GM23338 (cell line): ENCODE data around the gene ADGRG7.

ENCODE experiments used
- CREB1 ChIP-seq: fragments of 250-450 bp; sonication (Bioruptor Pico); IDR thresholded peaks from 2 replicates; pipeline ENCODE4 v1.5.0; 2020; ENCODE audit warnings: low read depth, mild to moderate bottlenecking, moderate library complexity
- CTCF ChIP-seq, 2 experiments: fragments of 200-600 bp in 1 of 2; sonication (generic) in 1 of 2; conservative IDR thresholded peaks; 2 replicates each; pipeline versions ENCODE4 v1.5.1 to v1.6.1; 2016 to 2017; ENCODE audit warnings: antibody characterized with exemption in 2 of 2, low read depth in 2 of 2, mild to moderate bottlenecking in 2 of 2, moderate library complexity in 1 of 2
- ETS1 ChIP-seq: IDR thresholded peaks from 2 replicates; pipeline ENCODE4 v1.6.1; 2016; ENCODE audit warnings: antibody characterized with exemption
- EZH2 ChIP-seq: fragments of 200-600 bp; sonication (generic); IDR thresholded peaks from one replicate; pipeline ENCODE4 v1.8.0; 2017; ENCODE audit warnings: antibody characterized with exemption, mild to moderate bottlenecking, low read depth; ENCODE audit not compliant: unreplicated experiment
- EZH2phosphoT487 ChIP-seq: fragments of 200-600 bp; sonication (generic); IDR thresholded peaks from one replicate; pipeline ENCODE4 v1.8.1; 2018; ENCODE audit warnings: antibody characterized with exemption; ENCODE audit not compliant: unreplicated experiment
- JUNB ChIP-seq: IDR thresholded peaks from one replicate; pipeline ENCODE4 v1.6.1; 2016; ENCODE audit warnings: antibody characterized with exemption; ENCODE audit not compliant: unreplicated experiment
- POLR2AphosphoS5 ChIP-seq: IDR thresholded peaks from 2 replicates; pipeline ENCODE4 v1.6.1; 2016; ENCODE audit warnings: antibody characterized with exemption, low read depth
- REST ChIP-seq: IDR thresholded peaks from one replicate; pipeline ENCODE4 v1.6.1; 2018; ENCODE audit warnings: antibody characterized with exemption; ENCODE audit not compliant: unreplicated experiment
- STAT1 ChIP-seq: IDR thresholded peaks from one replicate; pipeline ENCODE4 v1.6.1; 2016; ENCODE audit warnings: antibody characterized with exemption; ENCODE audit not compliant: unreplicated experiment
- ZNF331 ChIP-seq: fragments of 250-450 bp; sonication (Bioruptor Pico); IDR thresholded peaks from 2 replicates; pipeline ENCODE4 v1.5.0; 2020; ENCODE audit warnings: low read depth, mild to moderate bottlenecking, moderate library complexity
- TF ChIP-seq, protein P1 (sequence below): fragments of 250-450 bp; sonication (Bioruptor Pico); IDR thresholded peaks from 2 replicates; pipeline ENCODE4 v1.5.0; 2020; ENCODE audit warnings: mild to moderate bottlenecking, moderate library complexity

GRCh38 chr3:100697172-100697571, 87.8 kb downstream of the ADGRG7 start:
- TF ChIP-seq CTCF (conservative IDR thresholded peaks at IDR 0.05; ENCODE audit: low read depth in 2 of 2) (no peak), POLR2AphosphoS5 (no peak), REST (no peak), CREB1 (CRISPR knock-in tag) (no peak), EZH2 (no peak), STAT1 (no peak), JUNB (no peak), EZH2phosphoT487 (no peak), ETS1 (no peak), ZNF331 (CRISPR knock-in tag) (no peak)
- TF ChIP-seq, protein P1, sequence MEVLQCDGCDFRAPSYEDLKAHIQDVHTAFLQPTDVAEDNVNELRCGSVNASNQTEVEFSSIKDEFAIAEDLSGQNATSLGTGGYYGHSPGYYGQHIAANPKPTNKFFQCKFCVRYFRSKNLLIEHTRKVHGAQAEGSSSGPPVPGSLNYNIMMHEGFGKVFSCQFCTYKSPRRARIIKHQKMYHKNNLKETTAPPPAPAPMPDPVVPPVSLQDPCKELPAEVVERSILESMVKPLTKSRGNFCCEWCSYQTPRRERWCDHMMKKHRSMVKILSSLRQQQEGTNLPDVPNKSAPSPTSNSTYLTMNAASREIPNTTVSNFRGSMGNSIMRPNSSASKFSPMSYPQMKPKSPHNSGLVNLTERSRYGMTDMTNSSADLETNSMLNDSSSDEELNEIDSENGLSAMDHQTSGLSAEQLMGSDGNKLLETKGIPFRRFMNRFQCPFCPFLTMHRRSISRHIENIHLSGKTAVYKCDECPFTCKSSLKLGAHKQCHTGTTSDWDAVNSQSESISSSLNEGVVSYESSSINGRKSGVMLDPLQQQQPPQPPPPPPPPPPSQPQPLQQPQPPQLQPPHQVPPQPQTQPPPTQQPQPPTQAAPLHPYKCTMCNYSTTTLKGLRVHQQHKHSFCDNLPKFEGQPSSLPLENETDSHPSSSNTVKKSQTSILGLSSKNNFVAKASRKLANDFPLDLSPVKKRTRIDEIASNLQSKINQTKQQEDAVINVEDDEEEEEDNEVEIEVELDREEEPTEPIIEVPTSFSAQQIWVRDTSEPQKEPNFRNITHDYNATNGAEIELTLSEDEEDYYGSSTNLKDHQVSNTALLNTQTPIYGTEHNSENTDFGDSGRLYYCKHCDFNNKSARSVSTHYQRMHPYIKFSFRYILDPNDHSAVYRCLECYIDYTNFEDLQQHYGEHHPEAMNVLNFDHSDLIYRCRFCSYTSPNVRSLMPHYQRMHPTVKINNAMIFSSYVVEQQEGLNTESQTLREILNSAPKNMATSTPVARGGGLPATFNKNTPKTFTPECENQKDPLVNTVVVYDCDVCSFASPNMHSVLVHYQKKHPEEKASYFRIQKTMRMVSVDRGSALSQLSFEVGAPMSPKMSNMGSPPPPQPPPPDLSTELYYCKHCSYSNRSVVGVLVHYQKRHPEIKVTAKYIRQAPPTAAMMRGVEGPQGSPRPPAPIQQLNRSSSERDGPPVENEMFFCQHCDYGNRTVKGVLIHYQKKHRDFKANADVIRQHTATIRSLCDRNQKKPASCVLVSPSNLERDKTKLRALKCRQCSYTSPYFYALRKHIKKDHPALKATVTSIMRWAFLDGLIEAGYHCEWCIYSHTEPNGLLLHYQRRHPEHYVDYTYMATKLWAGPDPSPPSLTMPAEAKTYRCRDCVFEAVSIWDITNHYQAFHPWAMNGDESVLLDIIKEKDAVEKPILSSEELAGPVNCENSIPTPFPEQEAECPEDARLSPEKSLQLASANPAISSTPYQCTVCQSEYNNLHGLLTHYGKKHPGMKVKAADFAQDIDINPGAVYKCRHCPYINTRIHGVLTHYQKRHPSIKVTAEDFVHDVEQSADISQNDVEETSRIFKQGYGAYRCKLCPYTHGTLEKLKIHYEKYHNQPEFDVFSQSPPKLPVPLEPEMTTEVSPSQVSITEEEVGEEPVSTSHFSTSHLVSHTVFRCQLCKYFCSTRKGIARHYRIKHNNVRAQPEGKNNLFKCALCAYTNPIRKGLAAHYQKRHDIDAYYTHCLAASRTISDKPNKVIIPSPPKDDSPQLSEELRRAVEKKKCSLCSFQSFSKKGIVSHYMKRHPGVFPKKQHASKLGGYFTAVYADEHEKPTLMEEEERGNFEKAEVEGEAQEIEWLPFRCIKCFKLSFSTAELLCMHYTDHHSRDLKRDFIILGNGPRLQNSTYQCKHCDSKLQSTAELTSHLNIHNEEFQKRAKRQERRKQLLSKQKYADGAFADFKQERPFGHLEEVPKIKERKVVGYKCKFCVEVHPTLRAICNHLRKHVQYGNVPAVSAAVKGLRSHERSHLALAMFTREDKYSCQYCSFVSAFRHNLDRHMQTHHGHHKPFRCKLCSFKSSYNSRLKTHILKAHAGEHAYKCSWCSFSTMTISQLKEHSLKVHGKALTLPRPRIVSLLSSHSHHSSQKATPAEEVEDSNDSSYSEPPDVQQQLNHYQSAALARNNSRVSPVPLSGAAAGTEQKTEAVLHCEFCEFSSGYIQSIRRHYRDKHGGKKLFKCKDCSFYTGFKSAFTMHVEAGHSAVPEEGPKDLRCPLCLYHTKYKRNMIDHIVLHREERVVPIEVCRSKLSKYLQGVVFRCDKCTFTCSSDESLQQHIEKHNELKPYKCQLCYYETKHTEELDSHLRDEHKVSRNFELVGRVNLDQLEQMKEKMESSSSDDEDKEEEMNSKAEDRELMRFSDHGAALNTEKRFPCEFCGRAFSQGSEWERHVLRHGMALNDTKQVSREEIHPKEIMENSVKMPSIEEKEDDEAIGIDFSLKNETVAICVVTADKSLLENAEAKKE (CRISPR knock-in tag) = no peak
